Neural progenitor cell (in vitro differentiated cells): Measurements from ENCODE around the gene GMDS.

Experiments used
- CTCF ChIP-seq: fragments of 200-600 bp; sonication (generic); IDR thresholded peaks from 2 replicates; pipeline ENCODE4 v1.5.1; 2017; ENCODE audit warnings: antibody characterized with exemption, mild to moderate bottlenecking
- EZH2 ChIP-seq: fragments of 200-600 bp; sonication (generic); IDR thresholded peaks from 2 replicates; pipeline ENCODE4 v1.6.1; 2017; ENCODE audit warnings: antibody characterized with exemption, mild to moderate bottlenecking, moderate library complexity

GRCh38 chr6:2072453-2072852 lies 173.0 kb downstream of the GMDS start:
- TF ChIP-seq CTCF (no peak), EZH2 (no peak)
